Panc1 (cell line): ENCODE measurements around the gene IMP4. TPM values are rescaled to one million over a fixed set of nuclear protein-coding genes. Genes with fewer than 3 reads are reported as not detected.

Experiments
- ATAC-seq: fragments of 200-7000 bp; cut with Tn5 transposase; 2 replicates; pipeline ENCODE4 v1.9.1; 2020; ENCODE audit warnings: mild to moderate bottlenecking, moderate library complexity
- BruUV-seq: library from RNA; stranded (reverse); fragments of 400-500 nt; replicated peaks from 2 replicates; lab custom pipeline; 2021; lab: Mats Ljungman, UMichigan
- CTCF ChIA-PET: fragments of 300-600 bp; sonication (Branson Sonifier 250); formaldehyde crosslinking; loops from one replicate; lab custom pipeline; 2022; ENCODE audit warnings: antibody characterized with exemption; lab: Charles Lee
- POLR2A ChIA-PET: fragments of 300-600 bp; sonication (Branson Sonifier 250); formaldehyde crosslinking; loops from one replicate; lab custom pipeline; 2022; ENCODE audit warnings: antibody characterized with exemption; lab: Charles Lee
- DNase-seq: peaks from one replicate; pipeline ENCODE4 v3.0.0-alpha.2; 2010; ENCODE audit warnings: low read depth, low spot score
- H3K27ac ChIP-seq: 2 replicates; pipeline ENCODE4 v1.5.1; 2011; ENCODE audit warnings: mild to moderate bottlenecking, low read length, inconsistent platforms
- H3K27me3 ChIP-seq: fragments of 200-500 bp; sonication (Bioruptor generic); 2 replicates; pipeline ENCODE4 v1.6.0; 2014; ENCODE audit warnings: low read length, inconsistent platforms; ENCODE audit not compliant: control insufficient read depth, insufficient read depth
- H3K36me3 ChIP-seq: fragments of 200-500 bp; sonication (Bioruptor generic); 2 replicates; pipeline ENCODE4 v1.5.1; 2014; ENCODE audit warnings: inconsistent platforms, mild to moderate bottlenecking, low read length, moderate library complexity; ENCODE audit not compliant: control insufficient read depth, insufficient read depth
- H3K4me1 ChIP-seq: 2 replicates; pipeline ENCODE4 v1.5.1; 2011; ENCODE audit warnings: inconsistent platforms, mild to moderate bottlenecking, low read length, moderate library complexity; ENCODE audit not compliant: control insufficient read depth, insufficient read depth
- H3K4me3 ChIP-seq, 2 experiments: 2 replicates each; pipeline ENCODE4 v1.5.1; 2011 to 2012; ENCODE audit warnings: low read depth in 2 of 2, low read length in 2 of 2, mild to moderate bottlenecking in 2 of 2, inconsistent platforms in 1 of 2, moderate library complexity in 1 of 2
- H3K9me3 ChIP-seq: fragments of 200-500 bp; sonication (Bioruptor generic); 2 replicates; pipeline ENCODE4 v1.5.1; 2014; ENCODE audit warnings: low read depth, mild to moderate bottlenecking, inconsistent platforms, low read length, moderate library complexity; ENCODE audit not compliant: control insufficient read depth, insufficient read depth
- POLR2AphosphoS5 ChIP-seq: IDR thresholded peaks from 2 replicates; pipeline ENCODE4 v1.6.1; 2012; ENCODE audit warnings: mild to moderate bottlenecking, low read depth, low read length, moderate library complexity
- REST ChIP-seq, 2 experiments: IDR thresholded peaks; 2 replicates each; pipeline ENCODE4 v1.6.1; 2011 to 2012; ENCODE audit warnings: low read depth in 2 of 2, control low read depth in 1 of 2, low read length in 1 of 2, mild to moderate bottlenecking in 1 of 2, moderate library complexity in 1 of 2; ENCODE audit not compliant: insufficient read depth in 1 of 2
- SIN3A ChIP-seq: IDR thresholded peaks from 2 replicates; pipeline ENCODE4 v1.6.1; 2012; ENCODE audit warnings: low read depth, mild to moderate bottlenecking, low read length, moderate library complexity, borderline replicate concordance; ENCODE audit not compliant: insufficient read depth
- TCF7L2 ChIP-seq: IDR thresholded peaks from 2 replicates; pipeline ENCODE4 v1.6.1; 2011; ENCODE audit warnings: mild to moderate bottlenecking, low read depth, low read length, inconsistent platforms
- in situ Hi-C: cut with HindIII; loops from 2 replicates; pipeline ENCODE4 v1.10.0; 2016; ENCODE audit warnings: low sequenced_read_pairs, low pct_unique_long_range_greater_than_20kb
- intact Hi-C: fragments of 100-400 bp; cut with micrococcal nuclease; formaldehyde crosslinking; loops from one replicate; pipeline ENCODE4 v1.10.0; 2022; ENCODE audit not compliant: unreplicated experiment
- total RNA-seq: library from RNA; stranded (reverse); gene quantifications from one replicate; pipeline ENCODE4 v1.2.1, GENCODE V29; 2021; ENCODE audit not compliant: unreplicated experiment
- TF ChIP-seq, protein P1 (sequence below): fragments of 450-650 bp; IDR thresholded peaks from 2 replicates; pipeline ENCODE4 v1.5.1; 2017; ENCODE audit warnings: mild to moderate bottlenecking

Gene IMP4
- total RNA-seq, 1 experiment from 2014 or later, result 104 TPM

- Histone ChIP-seq H3K9me3 (no peaks in the 10 kb centered on the region), H3K4me3 (no peak overlapping the region), H3K27ac (no peak overlapping the region), H3K4me1 (peaks cover 2% of the 10 kb centered on the region; the same call in 1 of the 2 replicates), H3K36me3 (no peaks in the 10 kb centered on the region), H3K27me3 (no peaks in the 10 kb centered on the region)
- ATAC-seq (no peak), DNase-seq (no peak)
- BruUV-seq, result no TSS peak
- in situ Hi-C loops (no loop called here), intact Hi-C loops (no loop called here)
- TF ChIP-seq REST (IDR thresholded peaks at IDR 0.05; ENCODE audit: insufficient read depth in 1 of 2, low read depth in 2 of 2, low read length in 1 of 2) (no peak), POLR2AphosphoS5 (no peak), TCF7L2 (no peak), SIN3A (no peak)
- TF ChIP-seq, protein P1, sequence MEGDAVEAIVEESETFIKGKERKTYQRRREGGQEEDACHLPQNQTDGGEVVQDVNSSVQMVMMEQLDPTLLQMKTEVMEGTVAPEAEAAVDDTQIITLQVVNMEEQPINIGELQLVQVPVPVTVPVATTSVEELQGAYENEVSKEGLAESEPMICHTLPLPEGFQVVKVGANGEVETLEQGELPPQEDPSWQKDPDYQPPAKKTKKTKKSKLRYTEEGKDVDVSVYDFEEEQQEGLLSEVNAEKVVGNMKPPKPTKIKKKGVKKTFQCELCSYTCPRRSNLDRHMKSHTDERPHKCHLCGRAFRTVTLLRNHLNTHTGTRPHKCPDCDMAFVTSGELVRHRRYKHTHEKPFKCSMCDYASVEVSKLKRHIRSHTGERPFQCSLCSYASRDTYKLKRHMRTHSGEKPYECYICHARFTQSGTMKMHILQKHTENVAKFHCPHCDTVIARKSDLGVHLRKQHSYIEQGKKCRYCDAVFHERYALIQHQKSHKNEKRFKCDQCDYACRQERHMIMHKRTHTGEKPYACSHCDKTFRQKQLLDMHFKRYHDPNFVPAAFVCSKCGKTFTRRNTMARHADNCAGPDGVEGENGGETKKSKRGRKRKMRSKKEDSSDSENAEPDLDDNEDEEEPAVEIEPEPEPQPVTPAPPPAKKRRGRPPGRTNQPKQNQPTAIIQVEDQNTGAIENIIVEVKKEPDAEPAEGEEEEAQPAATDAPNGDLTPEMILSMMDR, result no peak; the same call in 1 of the 2 replicates
- POLR2A ChIA-PET, result interaction anchor here (0.5 kb wide), 1 partner anchor 51 kb away, joined by 6 read pairs; no protein-coding TSS in a partner anchor
- CTCF ChIA-PET, result no interaction called here
These were observed 34.0 kb downstream of the IMP4 start for GRCh38 chr2:130376433-130377293.

GRCh38 chr2:130377491-130377890, 34.8 kb downstream of the IMP4 start:
- ChIA-PET CTCF (no interaction called here), POLR2A (no interaction called here)
- no peak for ATAC-seq
- no peak for DNase-seq
- H3K4me3 ChIP-seq, result no peak overlapping the region
- in situ Hi-C loops, result no loop called here
- no peaks in the 10 kb centered on the region for H3K36me3 ChIP-seq
- no peak overlapping the region for H3K27ac ChIP-seq
- intact Hi-C loops, result no loop called here
- peaks cover 2% of the 10 kb centered on the region; the same call in 1 of the 2 replicates for H3K4me1 ChIP-seq
- H3K27me3 ChIP-seq, result no peaks in the 10 kb centered on the region
- TF ChIP-seq, protein P1, result no peak
- TF ChIP-seq SIN3A (no peak), POLR2AphosphoS5 (no peak), REST (IDR thresholded peaks at IDR 0.05; ENCODE audit: insufficient read depth in 1 of 2, low read depth in 2 of 2, low read length in 1 of 2) (no peak), TCF7L2 (no peak)
- H3K9me3 ChIP-seq, result no peaks in the 10 kb centered on the region
- BruUV-seq, result no TSS peak
